GM23338 (cell line): ENCODE measurements around the gene CA6. TPM values are rescaled to one million over a fixed set of nuclear protein-coding genes. Genes with fewer than 3 reads are reported as not detected.

Source experiments
- ATAC-seq: fragments of 200-7000 bp; cut with Tn5 transposase; 3 replicates; pipeline ENCODE4 v1.9.1; 2020
- DNase-seq: peaks from one replicate; pipeline ENCODE4 v3.0.0-alpha.2; 2015; ENCODE audit warnings: low spot score
- H2AFZ ChIP-seq: fragments of 200-600 bp; sonication (generic); 2 replicates; pipeline ENCODE4 v1.8.0; 2016; ENCODE audit warnings: antibody characterized with exemption, mild to moderate bottlenecking, moderate library complexity
- H3F3A ChIP-seq: fragments of 200-600 bp; sonication (generic); replicated peaks from 2 replicates; pipeline ENCODE4 v1.8.0; 2017; ENCODE audit warnings: antibody characterized with exemption, mixed run types, low read depth
- H3K27ac ChIP-seq: fragments of 200-600 bp; sonication (generic); 2 replicates; pipeline ENCODE4 v1.6.1; 2016; ENCODE audit warnings: low read depth
- H3K27me3 ChIP-seq: fragments of 200-600 bp; sonication (generic); 2 replicates; pipeline ENCODE4 v1.8.0; 2016; ENCODE audit warnings: mild to moderate bottlenecking, mixed run types, moderate library complexity; ENCODE audit not compliant: insufficient read depth
- H3K36me3 ChIP-seq: fragments of 200-600 bp; sonication (generic); 2 replicates; pipeline ENCODE4 v1.8.0; 2016; ENCODE audit warnings: mild to moderate bottlenecking; ENCODE audit not compliant: insufficient read depth
- H3K4me1 ChIP-seq: fragments of 200-600 bp; sonication (generic); 2 replicates; pipeline ENCODE4 v1.8.0; 2016; ENCODE audit warnings: mild to moderate bottlenecking, moderate library complexity; ENCODE audit not compliant: insufficient read depth
- H3K4me2 ChIP-seq: fragments of 200-600 bp; sonication (generic); 2 replicates; pipeline ENCODE4 v1.7.1; 2017; ENCODE audit warnings: mixed run types
- H3K4me3 ChIP-seq: fragments of 200-600 bp; sonication (generic); 2 replicates; pipeline ENCODE4 v1.6.1; 2016; ENCODE audit warnings: mixed run types
- H3K79me2 ChIP-seq: fragments of 200-600 bp; sonication (generic); replicated peaks from 2 replicates; pipeline ENCODE4 v1.8.0; 2017; ENCODE audit warnings: mild to moderate bottlenecking; ENCODE audit not compliant: insufficient read depth
- H3K9me2 ChIP-seq: fragments of 200-600 bp; sonication (generic); 2 replicates; pipeline ENCODE4 v1.8.0; 2017; ENCODE audit not compliant: insufficient read depth
- H4K20me1 ChIP-seq: fragments of 200-600 bp; sonication (generic); replicated peaks from 2 replicates; pipeline ENCODE4 v1.8.0; 2017; ENCODE audit warnings: mild to moderate bottlenecking; ENCODE audit not compliant: insufficient read depth
- H3K27ac Mint-ChIP-seq: 2 replicates; pipeline ENCODE4 v1.8.0; 2020; ENCODE audit warnings: inconsistent platforms, mild to moderate bottlenecking, moderate library complexity, mixed read lengths
- H3K27me3 Mint-ChIP-seq: 3 replicates; pipeline ENCODE4 v1.8.0; 2022; ENCODE audit warnings: low read depth, mild to moderate bottlenecking, moderate library complexity, mixed read lengths, inconsistent platforms; ENCODE audit not compliant: insufficient read depth, poor library complexity
- H3K36me3 Mint-ChIP-seq: 3 replicates; pipeline ENCODE4 v1.8.0; 2021; ENCODE audit warnings: low read depth, mild to moderate bottlenecking, inconsistent platforms, moderate library complexity, mixed read lengths
- H3K4me1 Mint-ChIP-seq: 3 replicates; pipeline ENCODE4 v1.8.0; 2020; ENCODE audit warnings: mild to moderate bottlenecking, inconsistent platforms, mixed read lengths
- H3K4me3 Mint-ChIP-seq: 3 replicates; pipeline ENCODE4 v1.8.0; 2021; ENCODE audit warnings: moderate library complexity, mild to moderate bottlenecking, inconsistent platforms, mixed read lengths
- H3K9me3 Mint-ChIP-seq: 3 replicates; pipeline ENCODE4 v1.8.0; 2020; ENCODE audit warnings: moderate library complexity, mild to moderate bottlenecking, inconsistent platforms, mixed read lengths
- CREB1 ChIP-seq: fragments of 250-450 bp; sonication (Bioruptor Pico); IDR thresholded peaks from 2 replicates; pipeline ENCODE4 v1.5.0; 2020; ENCODE audit warnings: low read depth, mild to moderate bottlenecking, moderate library complexity
- CTCF ChIP-seq, 2 experiments: fragments of 200-600 bp in 1 of 2; sonication (generic) in 1 of 2; conservative IDR thresholded peaks; 2 replicates each; pipeline versions ENCODE4 v1.5.1 to v1.6.1; 2016 to 2017; ENCODE audit warnings: antibody characterized with exemption in 2 of 2, low read depth in 2 of 2, mild to moderate bottlenecking in 2 of 2, moderate library complexity in 1 of 2
- EZH2 ChIP-seq: fragments of 200-600 bp; sonication (generic); IDR thresholded peaks from one replicate; pipeline ENCODE4 v1.8.0; 2017; ENCODE audit warnings: antibody characterized with exemption, mild to moderate bottlenecking, low read depth; ENCODE audit not compliant: unreplicated experiment
- JUNB ChIP-seq: IDR thresholded peaks from one replicate; pipeline ENCODE4 v1.6.1; 2016; ENCODE audit warnings: antibody characterized with exemption; ENCODE audit not compliant: unreplicated experiment
- REST ChIP-seq: IDR thresholded peaks from one replicate; pipeline ENCODE4 v1.6.1; 2018; ENCODE audit warnings: antibody characterized with exemption; ENCODE audit not compliant: unreplicated experiment
- ZNF114 ChIP-seq: fragments of 250-450 bp; sonication (Bioruptor Pico); IDR thresholded peaks from 2 replicates; pipeline ENCODE4 v1.5.0; 2020; ENCODE audit warnings: mild to moderate bottlenecking, moderate library complexity
- ZNF331 ChIP-seq: fragments of 250-450 bp; sonication (Bioruptor Pico); IDR thresholded peaks from 2 replicates; pipeline ENCODE4 v1.5.0; 2020; ENCODE audit warnings: low read depth, mild to moderate bottlenecking, moderate library complexity
- polyA plus RNA-seq: library from polyadenylated mRNA; unstranded; fragments of >200 nt; fragmentation: Nextera tagmentation; extraction: Ambion mirVana; gene quantifications from 2 replicates; pipeline ENCODE4 v1.2.1, GENCODE V29; 2016
- total RNA-seq: library from RNA; depleted of rRNA; stranded (reverse); fragments of >200 nt; shearing (Covaris generic); gene quantifications from 2 replicates; pipeline ENCODE4 v1.2.3, GENCODE V29; 2014

The CA6 gene
- total and polyA plus RNA-seq, 2 experiments from 2014 or later: not detected

GRCh38 chr1:8962812-8963530 is 17.3 kb downstream of the CA6 start:
- no peaks in the 10 kb centered on the region for H4K20me1 ChIP-seq
- no peak overlapping the region for H3K27ac ChIP-seq
- peaks cover 3% of the 10 kb centered on the region; the same call in 2 of the 3 replicates for H3K9me3 Mint-ChIP-seq
- H3K4me3 Mint-ChIP-seq: no peak overlapping the region
- no peaks in the 10 kb centered on the region for H3K36me3 ChIP-seq
- DNase-seq (peak; percentile 95), ATAC-seq (peak; percentile 99)
- no peak overlapping the region for H3K27ac Mint-ChIP-seq
- no peak overlapping the region for H3K4me2 ChIP-seq
- peaks cover 7% of the 10 kb centered on the region; the same call in 2 of the 3 replicates for H3K4me1 Mint-ChIP-seq
- H3K27me3 Mint-ChIP-seq: peaks cover 6% of the 10 kb centered on the region
- H3K27me3 ChIP-seq: no peaks in the 10 kb centered on the region
- no peaks in the 10 kb centered on the region for H3F3A ChIP-seq
- no peaks in the 10 kb centered on the region for H3K4me1 ChIP-seq
- peak overlapping the region; percentile 15; the same call in 1 of the 2 replicates for H2AFZ ChIP-seq
- no peaks in the 10 kb centered on the region for H3K79me2 ChIP-seq
- H3K4me3 ChIP-seq: no peak overlapping the region
- TF ChIP-seq CTCF (conservative IDR thresholded peaks at IDR 0.05; ENCODE audit: low read depth in 2 of 2) (peak; percentile 55 to 80), ZNF331 (CRISPR knock-in tag) (no peak)
- no peaks in the 10 kb centered on the region; the same call in 1 of the 2 replicates for H3K9me2 ChIP-seq
- no peaks in the 10 kb centered on the region for H3K36me3 Mint-ChIP-seq

DNA sequence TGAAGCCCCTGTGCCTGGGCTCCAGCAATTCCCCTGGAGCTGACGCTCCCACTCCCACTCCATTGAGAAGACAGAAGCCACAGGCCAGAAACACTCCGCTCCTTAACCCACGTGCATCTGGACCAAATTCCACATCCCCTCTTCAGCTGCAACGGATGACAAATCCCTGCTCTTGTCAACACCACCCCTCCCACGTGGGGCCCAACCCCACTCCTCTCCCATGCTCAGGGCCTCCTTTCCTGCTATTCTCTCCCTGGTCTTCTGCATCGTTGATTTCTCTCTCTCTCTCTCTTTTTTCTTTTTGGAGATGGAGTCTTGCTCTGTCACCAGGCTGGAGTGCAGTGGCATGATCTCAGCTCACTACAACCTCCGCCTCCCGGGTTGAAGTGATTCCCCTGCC is 18.3 kb downstream of the CA6 start:
- TF ChIP-seq REST (no peak), CREB1 (CRISPR knock-in tag) (no peak), ZNF114 (CRISPR knock-in tag) (no peak), EZH2 (no peak), ZNF331 (CRISPR knock-in tag) (no peak), JUNB (no peak)
- Histone ChIP-seq H3K27me3 (no peaks in the 10 kb centered on the region), H3K9me2 (no peaks in the 10 kb centered on the region; the same call in 1 of the 2 replicates), H3K4me2 (no peak overlapping the region), H3K27ac (no peak overlapping the region), H3F3A (no peaks in the 10 kb centered on the region), H3K4me1 (no peaks in the 10 kb centered on the region), H3K4me3 (no peak overlapping the region), H2AFZ (no peak overlapping the region; the same call in 1 of the 2 replicates), H3K36me3 (no peaks in the 10 kb centered on the region), H3K79me2 (no peaks in the 10 kb centered on the region), H4K20me1 (no peaks in the 10 kb centered on the region)
- no peaks in the 10 kb centered on the region for H3K36me3 Mint-ChIP-seq
- H3K4me1 Mint-ChIP-seq: peaks cover 7% of the 10 kb centered on the region; the same call in 2 of the 3 replicates
- H3K27me3 Mint-ChIP-seq: peaks cover 8% of the 10 kb centered on the region
- no peak overlapping the region for H3K4me3 Mint-ChIP-seq
- no peak overlapping the region for H3K27ac Mint-ChIP-seq
- no peak for ATAC-seq
- no peak for DNase-seq
- H3K9me3 Mint-ChIP-seq: peaks cover 3% of the 10 kb centered on the region; the same call in 2 of the 3 replicates
